Raji (cell line): ENCODE data around the gene TM9SF1.

Experiments
- POLR2A ChIP-seq: IDR thresholded peaks from 2 replicates; pipeline ENCODE4 v1.6.1; 2011; ENCODE audit warnings: low read depth, low read length, control low read depth; ENCODE audit not compliant: insufficient read depth

Gene TM9SF1

GRCh38 chr14:24139272-24139934 lies 55.8 kb downstream of the TM9SF1 start:
- TF ChIP-seq POLR2A = peak; percentile 33; the same call in 1 of the 2 replicates
